OCI-LY7 (cell line): ENCODE results near the gene TMEM51. TPM values are rescaled to one million over a fixed set of nuclear protein-coding genes. Genes with fewer than 3 reads are reported as not detected.

ENCODE experiments used
- BruUV-seq: library from RNA; stranded (reverse); fragments of 400-500 nt; replicated peaks from 2 replicates; lab custom pipeline; 2021; lab: Mats Ljungman, UMichigan
- CTCF ChIA-PET: fragments of 300-600 bp; sonication (Branson Sonifier 250); formaldehyde crosslinking; loops from one replicate; lab custom pipeline; 2022; ENCODE audit warnings: antibody characterized with exemption; ENCODE audit not compliant: unreplicated experiment; lab: Charles Lee
- POLR2A ChIA-PET: fragments of 300-600 bp; sonication (Branson Sonifier 250); formaldehyde crosslinking; loops from one replicate; lab custom pipeline; 2022; ENCODE audit warnings: antibody characterized with exemption; lab: Charles Lee
- DNase-seq: peaks from one replicate; pipeline ENCODE4 v3.0.0-alpha.2; 2015; ENCODE audit warnings: low spot score
- H2AFZ ChIP-seq: fragments of 200-600 bp; sonication (generic), shearing (Covaris generic); 2 replicates; pipeline ENCODE4 v1.6.1; 2014; ENCODE audit warnings: mild to moderate bottlenecking, antibody characterized with exemption, low read length, moderate library complexity
- H3K27ac ChIP-seq: fragments of 200-600 bp; sonication (generic); 2 replicates; pipeline ENCODE4 v1.5.1; 2014; ENCODE audit warnings: mixed run types, low read depth, mild to moderate bottlenecking, moderate library complexity, low read length, inconsistent platforms; ENCODE audit not compliant: poor library complexity, severe bottlenecking
- H3K36me3 ChIP-seq: fragments of 200-600 bp; sonication (generic); 2 replicates; pipeline ENCODE4 v1.6.1; 2014; ENCODE audit warnings: mild to moderate bottlenecking, antibody characterized with exemption, low read length, moderate library complexity, mixed read lengths; ENCODE audit not compliant: insufficient read depth
- H3K4me1 ChIP-seq: fragments of 200-600 bp; sonication (generic); 2 replicates; pipeline ENCODE4 v1.5.1; 2014; ENCODE audit warnings: mild to moderate bottlenecking, low read length; ENCODE audit not compliant: insufficient read depth, poor library complexity, severe bottlenecking
- H3K4me2 ChIP-seq: fragments of 200-600 bp; sonication (generic); 2 replicates; pipeline ENCODE4 v1.6.1; 2014; ENCODE audit warnings: mild to moderate bottlenecking, low read length
- H3K4me3 ChIP-seq: fragments of 200-600 bp; sonication (generic); 2 replicates; pipeline ENCODE4 v1.5.1; 2014; ENCODE audit warnings: mild to moderate bottlenecking, low read depth, low read length; ENCODE audit not compliant: poor library complexity, severe bottlenecking
- H3K79me2 ChIP-seq: fragments of 200-600 bp; sonication (generic); 2 replicates; pipeline ENCODE4 v1.6.1; 2016; ENCODE audit warnings: low read depth, mild to moderate bottlenecking, low read length, moderate library complexity, mixed read lengths; ENCODE audit not compliant: insufficient read depth
- H3K9me2 ChIP-seq: fragments of 200-600 bp; sonication (generic); 2 replicates; pipeline ENCODE4 v1.6.1; 2016; ENCODE audit warnings: mild to moderate bottlenecking, low read length, mixed read lengths; ENCODE audit not compliant: insufficient read depth
- H3K9me3 ChIP-seq: fragments of 200-600 bp; sonication (generic); 2 replicates; pipeline ENCODE4 v1.6.1; 2014; ENCODE audit warnings: mild to moderate bottlenecking, mixed run types, low read length, mixed read lengths
- H4K20me1 ChIP-seq: fragments of 200-600 bp; sonication (generic); 2 replicates; pipeline ENCODE4 v1.6.1; 2014; ENCODE audit warnings: mild to moderate bottlenecking, antibody characterized with exemption, low read length, moderate library complexity, mixed read lengths; ENCODE audit not compliant: insufficient read depth
- EZH2phosphoT487 ChIP-seq: fragments of 200-600 bp; sonication (generic); IDR thresholded peaks from 2 replicates; pipeline ENCODE4 v1.6.1; 2018; ENCODE audit warnings: low read depth, borderline replicate concordance, mild to moderate bottlenecking, mixed run types, antibody characterized with exemption, low read length, moderate library complexity, mixed read lengths
- intact Hi-C: fragments of 100-400 bp; cut with micrococcal nuclease; formaldehyde crosslinking; loops from one replicate; pipeline ENCODE4 v1.10.0; 2022; ENCODE audit not compliant: unreplicated experiment
- total RNA-seq, 2 experiments: library from RNA; depleted of rRNA in 1 of 2; stranded (reverse); fragments of >200 nt in 1 of 2; shearing (Covaris generic) in 1 of 2; gene quantifications; 2 replicates each; pipeline ENCODE4 v1.2.3, GENCODE V29; 2014 to 2022
- TF ChIP-seq, protein P1 (sequence below): fragments of 200-600 bp; sonication (generic); conservative IDR thresholded peaks from 2 replicates; pipeline ENCODE4 v1.5.1; 2014; ENCODE audit warnings: mild to moderate bottlenecking, antibody characterized with exemption, low read length, moderate library complexity, mixed read lengths

The TMEM51 gene
- total RNA-seq, 2 experiments from 2014 or later = not detected

DNA sequence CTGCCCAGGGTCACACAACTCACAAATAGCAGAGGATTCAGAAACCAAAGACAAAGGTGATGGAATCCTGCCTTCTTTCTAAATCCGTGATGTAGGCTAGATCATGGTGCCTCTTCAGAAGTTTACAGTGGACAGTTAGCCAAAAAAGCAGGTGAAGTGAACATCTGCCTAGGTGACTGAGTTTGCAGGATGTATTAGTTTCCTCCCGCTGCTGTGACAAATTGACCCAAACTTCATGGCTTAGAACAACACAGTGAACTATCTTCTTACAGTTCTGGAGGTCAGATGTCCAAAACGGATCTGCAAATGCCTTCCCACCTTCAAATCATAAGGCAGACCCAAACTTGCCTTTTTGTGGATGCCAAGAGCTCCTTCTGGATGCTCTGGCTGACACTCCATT is 3.2 kb upstream of the TMEM51 start:
- H3K27ac ChIP-seq = no peak overlapping the region
- intact Hi-C loops = no loop called here
- no peak overlapping the region for H2AFZ ChIP-seq
- no peak overlapping the region for H3K4me2 ChIP-seq
- no peaks in the 10 kb centered on the region for H3K9me3 ChIP-seq
- no peak for TF ChIP-seq EZH2phosphoT487
- TF ChIP-seq, protein P1, sequence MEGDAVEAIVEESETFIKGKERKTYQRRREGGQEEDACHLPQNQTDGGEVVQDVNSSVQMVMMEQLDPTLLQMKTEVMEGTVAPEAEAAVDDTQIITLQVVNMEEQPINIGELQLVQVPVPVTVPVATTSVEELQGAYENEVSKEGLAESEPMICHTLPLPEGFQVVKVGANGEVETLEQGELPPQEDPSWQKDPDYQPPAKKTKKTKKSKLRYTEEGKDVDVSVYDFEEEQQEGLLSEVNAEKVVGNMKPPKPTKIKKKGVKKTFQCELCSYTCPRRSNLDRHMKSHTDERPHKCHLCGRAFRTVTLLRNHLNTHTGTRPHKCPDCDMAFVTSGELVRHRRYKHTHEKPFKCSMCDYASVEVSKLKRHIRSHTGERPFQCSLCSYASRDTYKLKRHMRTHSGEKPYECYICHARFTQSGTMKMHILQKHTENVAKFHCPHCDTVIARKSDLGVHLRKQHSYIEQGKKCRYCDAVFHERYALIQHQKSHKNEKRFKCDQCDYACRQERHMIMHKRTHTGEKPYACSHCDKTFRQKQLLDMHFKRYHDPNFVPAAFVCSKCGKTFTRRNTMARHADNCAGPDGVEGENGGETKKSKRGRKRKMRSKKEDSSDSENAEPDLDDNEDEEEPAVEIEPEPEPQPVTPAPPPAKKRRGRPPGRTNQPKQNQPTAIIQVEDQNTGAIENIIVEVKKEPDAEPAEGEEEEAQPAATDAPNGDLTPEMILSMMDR = no peak
- no peak for DNase-seq
- no peaks in the 10 kb centered on the region for H3K79me2 ChIP-seq
- BruUV-seq = no TSS peak
- H3K4me1 ChIP-seq = no peaks in the 10 kb centered on the region
- H3K36me3 ChIP-seq = no peaks in the 10 kb centered on the region
- H3K9me2 ChIP-seq = no peaks in the 10 kb centered on the region
- ChIA-PET POLR2A (no interaction called here), CTCF (no interaction called here)
- no peak overlapping the region for H3K4me3 ChIP-seq
- no peaks in the 10 kb centered on the region for H4K20me1 ChIP-seq

DNA sequence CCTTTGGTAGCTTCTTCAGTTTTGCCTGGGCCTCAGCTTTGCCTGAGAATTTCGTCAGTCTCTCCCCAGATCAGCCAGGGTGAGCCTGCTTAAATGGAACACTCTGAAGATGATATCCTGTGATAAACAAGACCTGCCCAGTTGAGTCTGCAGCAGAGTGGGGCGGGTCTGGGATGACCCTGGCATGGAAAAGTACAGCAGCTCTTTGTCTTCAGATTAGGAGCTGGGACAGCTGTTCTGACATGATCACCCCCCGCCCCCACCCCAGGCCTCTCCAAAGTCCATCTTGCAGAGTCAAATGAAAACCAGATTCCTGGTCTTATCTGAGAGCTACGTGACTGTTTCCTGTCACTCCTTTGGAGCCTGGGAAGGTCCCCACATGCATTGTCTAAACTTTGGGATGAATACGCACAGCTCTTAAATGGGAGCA is 2.2 kb upstream of the TMEM51 start:
- intact Hi-C loops = no loop called here
- H2AFZ ChIP-seq = no peak overlapping the region
- CTCF ChIA-PET = no interaction called here
- H3K9me2 ChIP-seq = no peaks in the 10 kb centered on the region
- H3K9me3 ChIP-seq = no peaks in the 10 kb centered on the region
- no peak for DNase-seq
- TF ChIP-seq, protein P1 = no peak
- H3K4me2 ChIP-seq = no peak overlapping the region
- H3K4me3 ChIP-seq = no peak overlapping the region
- H4K20me1 ChIP-seq = no peaks in the 10 kb centered on the region
- no peak overlapping the region for H3K27ac ChIP-seq
- H3K36me3 ChIP-seq = no peaks in the 10 kb centered on the region
- BruUV-seq = no TSS peak
- POLR2A ChIA-PET = no interaction called here
- H3K79me2 ChIP-seq = no peaks in the 10 kb centered on the region
- H3K4me1 ChIP-seq = no peaks in the 10 kb centered on the region

DNA sequence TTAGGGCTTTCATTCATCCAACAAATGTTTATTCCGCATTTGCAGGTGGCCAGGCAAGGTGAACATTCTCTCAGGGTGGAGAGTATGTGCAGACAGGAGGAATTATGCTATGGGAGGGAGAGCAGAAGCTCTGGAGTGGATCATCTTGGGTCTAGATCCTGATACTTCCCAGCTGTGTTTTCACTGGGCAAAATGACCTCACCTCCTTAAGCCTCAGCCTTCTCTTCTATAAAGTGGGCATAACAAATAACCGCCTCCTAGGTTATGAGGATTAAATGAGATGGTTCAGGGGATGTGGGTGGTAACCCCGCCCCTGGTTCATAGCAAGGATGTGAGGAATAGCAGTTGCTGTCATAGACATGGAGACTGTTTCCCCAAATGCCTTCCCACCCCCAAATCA is 1.7 kb upstream of the TMEM51 start:
- Histone ChIP-seq H3K9me2 (no peaks in the 10 kb centered on the region), H4K20me1 (no peaks in the 10 kb centered on the region), H3K4me1 (no peaks in the 10 kb centered on the region), H2AFZ (no peak overlapping the region), H3K9me3 (no peaks in the 10 kb centered on the region), H3K79me2 (no peaks in the 10 kb centered on the region), H3K36me3 (no peaks in the 10 kb centered on the region), H3K27ac (no peak overlapping the region), H3K4me2 (no peak overlapping the region), H3K4me3 (no peak overlapping the region)
- DNase-seq = no peak
- POLR2A ChIA-PET = no interaction called here
- TF ChIP-seq, protein P1 = no peak
- TF ChIP-seq EZH2phosphoT487 = no peak
- BruUV-seq = no TSS peak
- intact Hi-C loops = no loop called here
- CTCF ChIA-PET = no interaction called here
